Kidney tubule cell (primary cell): ENCODE data around the gene CPSF2.

Experiments
- DNase-seq: peaks from one replicate; pipeline ENCODE4 v3.0.0-alpha.2; 2018; ENCODE audit warnings: low spot score

The CPSF2 gene

GRCh38 chr14:92121670-92122350 lies at the start of gene CPSF2, which contains the start of gene NDUFB1:
TSS of gene CPSF2 (plus strand) at chr14:92121969. CDS start at chr14:92130985, 9,016 bp downstream.
TSS of gene NDUFB1 (minus strand) at chr14:92121706. CDS start at chr14:92117637, 4,069 bp downstream.
- DNase-seq, result peak; percentile 83

- DNase-seq, result no peak
These were observed 47.2 kb upstream of the CPSF2 start for GRCh38 chr14:92074555-92074954.

GRCh38 chr14:92088494-92088893 lies 33.3 kb upstream of the CPSF2 start:
- no peak for DNase-seq

GRCh38 chr14:92093320-92093719 lies 28.4 kb upstream of the CPSF2 start:
- DNase-seq, result no peak

- no peak for DNase-seq
These were observed 22.0 kb upstream of the CPSF2 start for GRCh38 chr14:92099802-92100201.

- DNase-seq, result no peak
These were observed 18.3 kb upstream of the CPSF2 start for GRCh38 chr14:92103363-92103989.

GRCh38 chr14:92105073-92105892 lies 16.5 kb upstream of the CPSF2 start:
- DNase-seq, result no peak

- peak; percentile 41 for DNase-seq
These were observed 16.0 kb upstream of the CPSF2 start for GRCh38 chr14:92105893-92106142.

- DNase-seq, result peak; percentile 98
These were observed 15.4 kb upstream of the CPSF2 start, which contains the start of gene ATXN3 for GRCh38 chr14:92106143-92106926. TSS of gene ATXN3 (minus strand) at chr14:92106582. CDS start at chr14:92106552, 30 bp downstream.

- DNase-seq, result no peak
These were observed 13.2 kb upstream of the CPSF2 start for GRCh38 chr14:92108345-92109254.

- DNase-seq, result no peak
These were observed 12.3 kb upstream of the CPSF2 start for GRCh38 chr14:92109490-92109889.

GRCh38 chr14:92121207-92121669 lies 531 bp upstream of the CPSF2 start:
- DNase-seq, result no peak

GRCh38 chr14:92122351-92122677 lies 545 bp downstream of the CPSF2 start:
- peak; percentile 36 for DNase-seq

GRCh38 chr14:92122761-92123160 lies 992 bp downstream of the CPSF2 start:
- DNase-seq, result peak; percentile 14

- DNase-seq, result no peak
These were observed 12.7 kb downstream of the CPSF2 start for GRCh38 chr14:92134456-92134855.

GRCh38 chr14:92135269-92135668 lies 13.5 kb downstream of the CPSF2 start:
- peak; percentile 31 for DNase-seq

GRCh38 chr14:92143309-92143708 lies 21.5 kb downstream of the CPSF2 start:
- no peak for DNase-seq

- peak; percentile 59 for DNase-seq
These were observed 22.2 kb downstream of the CPSF2 start for GRCh38 chr14:92143962-92144361.

GRCh38 chr14:92144708-92145107 lies 22.9 kb downstream of the CPSF2 start:
- peak; percentile 34 for DNase-seq

- DNase-seq, result no peak
These were observed 31.8 kb downstream of the CPSF2 start for GRCh38 chr14:92153581-92153980.
